Measurements from ENCODE around the gene CTNS.
"Not testable (repeated sequence)": the region's sequence is repeated elsewhere in the genome, so short reads cannot be mapped to it uniquely, and the experiment has no call there.

Gene CTNS

DNA sequence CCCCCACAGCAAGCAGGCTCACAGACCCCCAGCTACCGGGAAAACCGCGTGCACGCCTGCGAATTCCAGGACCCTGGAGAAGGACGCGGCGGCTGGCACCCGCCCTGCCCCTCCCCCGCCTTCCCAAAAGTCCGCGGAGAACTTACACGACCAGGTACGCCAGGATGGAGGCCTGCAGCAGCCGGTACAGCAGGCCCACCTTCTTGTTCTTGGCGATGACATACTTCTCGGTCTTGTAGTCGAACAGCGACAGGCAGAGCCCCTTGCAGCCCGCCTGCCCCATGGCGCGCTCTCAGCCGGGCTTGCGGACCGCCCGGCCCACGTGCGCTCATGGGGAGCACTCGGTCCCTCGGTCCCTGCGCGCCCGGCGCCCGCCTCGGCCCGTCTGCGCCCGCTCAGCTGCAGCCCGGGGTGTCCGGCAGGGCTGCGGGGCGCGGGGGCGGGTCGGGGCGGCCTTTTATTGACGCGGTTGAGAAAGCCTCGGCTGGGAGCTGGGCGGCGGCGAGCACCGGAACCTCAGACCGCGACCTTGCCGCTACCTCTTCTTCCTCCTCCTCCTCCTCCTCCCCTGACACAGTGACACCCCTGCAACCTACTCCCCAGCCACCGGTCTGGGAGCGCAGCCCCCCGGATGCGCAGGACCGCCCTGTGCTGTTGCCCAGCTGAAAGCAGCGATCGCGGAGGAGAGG lies 59.3 kb downstream of the CTNS start, which contains the start of gene P2RX5:
Gene P2RX5, minus strand, starts transcription at position 433 of the 689 bp plus-strand sequence. Its CDS starts 150 bp downstream, at position 283.
- no peak for DNase-seq (ENCODE audit: low read depth)
- TF ChIP-seq, protein P1, sequence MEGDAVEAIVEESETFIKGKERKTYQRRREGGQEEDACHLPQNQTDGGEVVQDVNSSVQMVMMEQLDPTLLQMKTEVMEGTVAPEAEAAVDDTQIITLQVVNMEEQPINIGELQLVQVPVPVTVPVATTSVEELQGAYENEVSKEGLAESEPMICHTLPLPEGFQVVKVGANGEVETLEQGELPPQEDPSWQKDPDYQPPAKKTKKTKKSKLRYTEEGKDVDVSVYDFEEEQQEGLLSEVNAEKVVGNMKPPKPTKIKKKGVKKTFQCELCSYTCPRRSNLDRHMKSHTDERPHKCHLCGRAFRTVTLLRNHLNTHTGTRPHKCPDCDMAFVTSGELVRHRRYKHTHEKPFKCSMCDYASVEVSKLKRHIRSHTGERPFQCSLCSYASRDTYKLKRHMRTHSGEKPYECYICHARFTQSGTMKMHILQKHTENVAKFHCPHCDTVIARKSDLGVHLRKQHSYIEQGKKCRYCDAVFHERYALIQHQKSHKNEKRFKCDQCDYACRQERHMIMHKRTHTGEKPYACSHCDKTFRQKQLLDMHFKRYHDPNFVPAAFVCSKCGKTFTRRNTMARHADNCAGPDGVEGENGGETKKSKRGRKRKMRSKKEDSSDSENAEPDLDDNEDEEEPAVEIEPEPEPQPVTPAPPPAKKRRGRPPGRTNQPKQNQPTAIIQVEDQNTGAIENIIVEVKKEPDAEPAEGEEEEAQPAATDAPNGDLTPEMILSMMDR (conservative IDR thresholded peaks at IDR 0.05; ENCODE audit: low read depth, low read length) = no peak
- H3K4me3 ChIP-seq (ENCODE audit: low read length) = peak within 1 kb of the TSS; percentile 55

- H3K4me3 ChIP-seq (ENCODE audit: low read length) = no peak overlapping the region
- no peak for DNase-seq (ENCODE audit: low read depth)
These were observed 60.5 kb downstream of the CTNS start for GRCh38 chr17:3697103-3697476.

DNA sequence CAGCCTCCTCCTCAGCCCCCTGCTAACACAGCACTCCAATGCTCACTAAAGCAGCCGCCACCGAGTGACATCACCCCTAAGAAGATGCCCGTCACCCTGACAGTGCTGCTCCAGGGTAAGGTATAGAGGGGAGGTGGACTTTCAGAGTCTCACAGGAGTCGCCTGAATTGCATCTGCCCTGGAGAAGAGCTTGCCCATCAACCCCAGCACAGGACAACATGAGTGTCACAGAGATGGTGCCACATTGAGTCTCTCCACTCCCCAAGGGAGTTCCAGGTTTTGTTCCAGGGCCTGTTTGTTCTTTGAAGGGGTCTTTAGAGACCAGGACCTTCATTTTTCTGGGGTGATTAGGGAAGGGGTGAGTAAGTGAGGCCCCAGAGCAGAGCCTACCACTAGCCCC lies 61.6 kb downstream of the CTNS start:
- no peak for DNase-seq (ENCODE audit: low read depth)
- TF ChIP-seq, protein P1 (conservative IDR thresholded peaks at IDR 0.05; ENCODE audit: low read depth, low read length) = no peak
- no peak overlapping the region for H3K4me3 ChIP-seq (ENCODE audit: low read length)

More at GRCh38 chr17:3697103-3697476, 60.5 kb downstream of the CTNS start:
- TF ChIP-seq, protein P1 (conservative IDR thresholded peaks at IDR 0.05; ENCODE audit: low read depth, low read length) = no peak

GRCh38 chr17:3699951-3700350 lies 63.4 kb downstream of the CTNS start:
- H3K4me3 ChIP-seq (ENCODE audit: low read length) = no peak overlapping the region
- DNase-seq (ENCODE audit: low read depth) = no peak
- TF ChIP-seq, protein P1 (conservative IDR thresholded peaks at IDR 0.05; ENCODE audit: low read depth, low read length) = no peak

GRCh38 chr17:3702041-3702539 lies 65.5 kb downstream of the CTNS start:
- not testable (repeated sequence) for DNase-seq (ENCODE audit: low read depth); H3K4me3 ChIP-seq (ENCODE audit: low read length)

DNA sequence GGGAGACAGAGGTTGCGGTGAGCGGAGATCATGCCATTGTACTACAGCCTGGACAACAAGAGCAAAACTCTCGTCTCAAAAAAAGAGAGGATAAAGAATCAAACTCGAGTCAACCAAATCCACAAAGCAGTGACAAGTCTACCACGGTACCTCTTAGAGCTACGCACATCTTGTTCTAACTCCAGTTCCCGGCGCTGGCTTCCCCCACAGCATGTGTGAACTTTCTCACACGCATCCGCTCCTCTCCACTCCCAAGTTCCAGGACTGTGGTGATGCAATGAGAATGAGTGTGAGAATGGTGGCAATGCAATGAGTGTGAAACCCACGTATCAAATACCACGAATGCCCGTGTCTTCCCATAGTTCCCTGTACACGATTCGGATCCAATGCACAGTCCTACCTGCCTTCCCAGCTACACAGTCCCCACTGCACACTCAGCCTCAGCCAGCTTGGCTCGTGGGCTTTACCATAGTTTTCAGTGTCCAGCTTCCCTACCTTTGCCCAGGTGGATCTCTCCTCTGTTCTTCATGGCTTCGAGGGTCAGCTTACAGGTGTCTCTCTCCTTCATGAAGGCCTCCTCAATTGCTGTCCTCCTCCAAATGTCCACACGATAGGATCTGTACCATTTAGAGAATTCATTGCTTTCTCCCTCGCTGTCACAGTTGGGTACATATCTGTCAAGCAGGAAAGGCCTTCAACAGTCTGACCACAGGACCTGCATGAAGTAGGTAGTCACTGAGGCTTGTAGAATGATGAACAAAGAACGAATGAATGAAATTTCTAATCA lies 68.6 kb downstream of the CTNS start:
- TF ChIP-seq, protein P1 (conservative IDR thresholded peaks at IDR 0.05; ENCODE audit: low read depth, low read length) = no peak
- no peak for DNase-seq (ENCODE audit: low read depth)
- no peak overlapping the region for H3K4me3 ChIP-seq (ENCODE audit: low read length)

DNA sequence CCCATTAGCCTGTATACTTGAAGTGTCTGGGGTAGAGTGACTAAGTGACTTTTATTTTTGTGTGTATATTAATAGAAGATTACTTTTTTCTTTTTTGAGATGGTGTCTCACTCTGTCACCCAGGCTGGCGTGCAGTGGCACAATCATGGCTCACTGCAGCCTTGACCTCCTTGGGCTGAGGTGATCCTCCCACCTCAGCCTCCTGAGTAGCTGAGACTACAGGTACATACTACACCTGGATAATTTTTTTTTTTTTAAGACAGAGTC lies 69.1 kb downstream of the CTNS start:
- H3K4me3 ChIP-seq (ENCODE audit: low read length); DNase-seq (ENCODE audit: low read depth): not testable (repeated sequence)

GRCh38 chr17:3708366-3708765 lies 71.8 kb downstream of the CTNS start:
- TF ChIP-seq, protein P1 (conservative IDR thresholded peaks at IDR 0.05; ENCODE audit: low read depth, low read length) = no peak
- H3K4me3 ChIP-seq (ENCODE audit: low read length) = no peak overlapping the region
- no peak for DNase-seq (ENCODE audit: low read depth)
